Measurements from ENCODE around the gene TMEM178A. TPM values are rescaled to one million over a fixed set of nuclear protein-coding genes. Genes with fewer than 3 reads are reported as not detected.

Gene TMEM178A
- total and polyA plus RNA-seq, 12 donors, result 0.58 to 6.2 (median 2.5) TPM

DNA sequence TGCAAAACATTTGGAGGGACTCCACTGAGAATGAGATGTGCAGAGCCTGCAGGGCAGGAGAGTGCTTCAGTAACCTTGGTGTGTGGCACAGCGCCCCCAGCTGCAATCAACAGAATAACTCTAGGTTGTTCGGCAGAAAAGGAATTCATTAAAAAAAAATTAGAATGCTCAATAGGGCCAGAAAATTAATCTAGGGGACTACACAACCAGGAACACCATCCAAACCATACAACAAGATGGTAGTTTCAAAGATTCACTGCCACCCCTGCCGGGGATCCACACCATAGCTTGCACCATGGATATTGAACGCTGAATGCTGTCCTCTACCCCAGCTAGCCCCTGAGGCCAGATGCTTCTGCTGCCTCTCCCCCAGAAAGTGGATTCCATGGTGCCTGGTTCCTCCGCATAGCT is 63.2 kb downstream of the TMEM178A start:
- DNase-seq, result peak in 1 of 2 donors; percentile 23
- intact Hi-C loops (cut with DNase I), result loop anchor here in 4 of 10 donors (5.0 to 10.0 kb wide), 4 partner anchors 212 to 604 kb away; partner anchors contain the start of gene SOS1 (in 1 of the 4)

GRCh38 chr2:39730276-39730675 is 64.6 kb downstream of the TMEM178A start:
- ATAC-seq (no peak), DNase-seq (no peak)
- Histone ChIP-seq H3K4me3 (no peak overlapping the region), H3K27me3 (no peaks in the 10 kb centered on the region), H3K36me3 (peaks cover 0 to 19% (median under 1%) of the 10 kb centered on the region in 9 donors), H3K27ac (no peak overlapping the region), H3K4me1 (peaks cover 0 to 17% (median 0%) of the 10 kb centered on the region in 9 donors), H3K9me3 (no peaks in the 10 kb centered on the region)
- TF ChIP-seq, protein P1, sequence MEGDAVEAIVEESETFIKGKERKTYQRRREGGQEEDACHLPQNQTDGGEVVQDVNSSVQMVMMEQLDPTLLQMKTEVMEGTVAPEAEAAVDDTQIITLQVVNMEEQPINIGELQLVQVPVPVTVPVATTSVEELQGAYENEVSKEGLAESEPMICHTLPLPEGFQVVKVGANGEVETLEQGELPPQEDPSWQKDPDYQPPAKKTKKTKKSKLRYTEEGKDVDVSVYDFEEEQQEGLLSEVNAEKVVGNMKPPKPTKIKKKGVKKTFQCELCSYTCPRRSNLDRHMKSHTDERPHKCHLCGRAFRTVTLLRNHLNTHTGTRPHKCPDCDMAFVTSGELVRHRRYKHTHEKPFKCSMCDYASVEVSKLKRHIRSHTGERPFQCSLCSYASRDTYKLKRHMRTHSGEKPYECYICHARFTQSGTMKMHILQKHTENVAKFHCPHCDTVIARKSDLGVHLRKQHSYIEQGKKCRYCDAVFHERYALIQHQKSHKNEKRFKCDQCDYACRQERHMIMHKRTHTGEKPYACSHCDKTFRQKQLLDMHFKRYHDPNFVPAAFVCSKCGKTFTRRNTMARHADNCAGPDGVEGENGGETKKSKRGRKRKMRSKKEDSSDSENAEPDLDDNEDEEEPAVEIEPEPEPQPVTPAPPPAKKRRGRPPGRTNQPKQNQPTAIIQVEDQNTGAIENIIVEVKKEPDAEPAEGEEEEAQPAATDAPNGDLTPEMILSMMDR (IDR thresholded peaks at IDR 0.05), result no peak
- WGBS, 2 donors, result 76 to 87% methylated on average over 5 of the region's 5 CpGs
- intact Hi-C loops (cut with DNase I), result loop anchor here in 2 of 10 donors (5.0 to 10.0 kb wide), 3 partner anchors 138 to 445 kb away; no protein-coding TSS in a partner anchor

More for the DNA sequence above, 63.2 kb downstream of the TMEM178A start:
- H3K27me3 ChIP-seq, result no peaks in the 10 kb centered on the region
- peaks cover 0 to 19% (median 0%) of the 10 kb centered on the region in 9 donors for H3K4me1 ChIP-seq
- no peaks in the 10 kb centered on the region for H3K9me3 ChIP-seq
- H3K4me3 ChIP-seq, result no peak overlapping the region
- WGBS, 2 donors, result 65 to 66% methylated on average over 5 of the region's 5 CpGs
- peaks cover 0 to 11% (median 0%) of the 10 kb centered on the region in 9 donors for H3K36me3 ChIP-seq
- no peak overlapping the region for H3K27ac ChIP-seq
- TF ChIP-seq, protein P1 (IDR thresholded peaks at IDR 0.05), result peak in 8 of 9 donors; percentile 29 to 72 (median 66)
- peak in 5 of 8 donors; percentile 43 to 56 (median 46) for ATAC-seq

GRCh38 chr2:39730685-39731302 is 65.1 kb downstream of the TMEM178A start:
- Histone ChIP-seq H3K4me1 (peaks cover 0 to 17% (median 2%) of the 10 kb centered on the region in 9 donors), H3K27ac (no peak overlapping the region), H3K36me3 (peaks cover 0 to 24% (median 6%) of the 10 kb centered on the region in 9 donors), H3K9me3 (no peaks in the 10 kb centered on the region), H3K4me3 (no peak overlapping the region), H3K27me3 (no peaks in the 10 kb centered on the region)
- WGBS, 2 donors, result 75 to 79% methylated on average over 2 of the region's 2 CpGs
- intact Hi-C loops (cut with DNase I), result loop anchor here in 2 of 10 donors (5.0 to 10.0 kb wide), 3 partner anchors 138 to 446 kb away; no protein-coding TSS in a partner anchor
- ATAC-seq, result peak in 7 of 8 donors; percentile 27 to 58 (median 45)
- DNase-seq, result no peak
- TF ChIP-seq, protein P1 (IDR thresholded peaks at IDR 0.05), result peak in 7 of 9 donors; percentile 46 to 70 (median 55)

GRCh38 chr2:39731546-39731945 is 65.8 kb downstream of the TMEM178A start:
- DNase-seq, result no peak
- Histone ChIP-seq H3K9me3 (no peaks in the 10 kb centered on the region), H3K4me3 (no peak overlapping the region), H3K27ac (no peak overlapping the region), H3K4me1 (peaks cover 0 to 17% (median 2%) of the 10 kb centered on the region in 9 donors), H3K27me3 (no peaks in the 10 kb centered on the region), H3K36me3 (peaks cover 0 to 31% (median 12%) of the 10 kb centered on the region in 9 donors)
- WGBS, 2 donors, result 88 to 94% methylated on average over 3 of the region's 3 CpGs
- TF ChIP-seq, protein P1 (IDR thresholded peaks at IDR 0.05), result no peak
- no peak for ATAC-seq
- intact Hi-C loops (cut with DNase I), result loop anchor here in 2 of 10 donors (5.0 to 10.0 kb wide), 3 partner anchors 139 to 447 kb away; no protein-coding TSS in a partner anchor
